ENCODE data around the gene SLC24A3.

DNA sequence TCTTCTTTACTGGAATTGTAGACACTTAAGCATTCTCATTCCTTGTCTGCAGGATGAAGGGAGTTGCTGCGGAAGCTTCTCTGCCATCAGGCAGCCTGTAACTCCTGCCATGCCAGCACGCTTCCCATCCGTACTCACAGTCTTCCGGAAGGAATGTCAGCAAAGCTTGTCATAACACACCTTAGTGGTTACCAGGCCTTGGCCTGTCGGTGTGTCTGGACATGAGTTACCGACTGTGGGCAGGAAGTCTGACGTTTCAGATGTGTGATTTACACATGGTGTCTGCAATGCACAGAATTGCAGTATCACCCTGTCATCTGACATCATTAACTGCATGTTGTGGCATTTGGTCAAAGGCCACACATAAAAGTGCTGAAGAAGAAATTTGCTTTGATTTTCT, 102.2 kb downstream of the SLC24A3 start:
- TF ChIP-seq, protein P1, sequence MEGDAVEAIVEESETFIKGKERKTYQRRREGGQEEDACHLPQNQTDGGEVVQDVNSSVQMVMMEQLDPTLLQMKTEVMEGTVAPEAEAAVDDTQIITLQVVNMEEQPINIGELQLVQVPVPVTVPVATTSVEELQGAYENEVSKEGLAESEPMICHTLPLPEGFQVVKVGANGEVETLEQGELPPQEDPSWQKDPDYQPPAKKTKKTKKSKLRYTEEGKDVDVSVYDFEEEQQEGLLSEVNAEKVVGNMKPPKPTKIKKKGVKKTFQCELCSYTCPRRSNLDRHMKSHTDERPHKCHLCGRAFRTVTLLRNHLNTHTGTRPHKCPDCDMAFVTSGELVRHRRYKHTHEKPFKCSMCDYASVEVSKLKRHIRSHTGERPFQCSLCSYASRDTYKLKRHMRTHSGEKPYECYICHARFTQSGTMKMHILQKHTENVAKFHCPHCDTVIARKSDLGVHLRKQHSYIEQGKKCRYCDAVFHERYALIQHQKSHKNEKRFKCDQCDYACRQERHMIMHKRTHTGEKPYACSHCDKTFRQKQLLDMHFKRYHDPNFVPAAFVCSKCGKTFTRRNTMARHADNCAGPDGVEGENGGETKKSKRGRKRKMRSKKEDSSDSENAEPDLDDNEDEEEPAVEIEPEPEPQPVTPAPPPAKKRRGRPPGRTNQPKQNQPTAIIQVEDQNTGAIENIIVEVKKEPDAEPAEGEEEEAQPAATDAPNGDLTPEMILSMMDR (IDR thresholded peaks at IDR 0.05): no peak
- TF ChIP-seq POLR2AphosphoS5 (IDR thresholded peaks at IDR 0.05; ENCODE audit: low read depth, low read length) (no peak), SIN3A (IDR thresholded peaks at IDR 0.05; ENCODE audit: borderline replicate concordance, insufficient read depth, low read depth, low read length) (no peak), TCF7L2 (IDR thresholded peaks at IDR 0.05; ENCODE audit: low read depth, low read length) (no peak)
- TF ChIP-seq, protein P2, sequence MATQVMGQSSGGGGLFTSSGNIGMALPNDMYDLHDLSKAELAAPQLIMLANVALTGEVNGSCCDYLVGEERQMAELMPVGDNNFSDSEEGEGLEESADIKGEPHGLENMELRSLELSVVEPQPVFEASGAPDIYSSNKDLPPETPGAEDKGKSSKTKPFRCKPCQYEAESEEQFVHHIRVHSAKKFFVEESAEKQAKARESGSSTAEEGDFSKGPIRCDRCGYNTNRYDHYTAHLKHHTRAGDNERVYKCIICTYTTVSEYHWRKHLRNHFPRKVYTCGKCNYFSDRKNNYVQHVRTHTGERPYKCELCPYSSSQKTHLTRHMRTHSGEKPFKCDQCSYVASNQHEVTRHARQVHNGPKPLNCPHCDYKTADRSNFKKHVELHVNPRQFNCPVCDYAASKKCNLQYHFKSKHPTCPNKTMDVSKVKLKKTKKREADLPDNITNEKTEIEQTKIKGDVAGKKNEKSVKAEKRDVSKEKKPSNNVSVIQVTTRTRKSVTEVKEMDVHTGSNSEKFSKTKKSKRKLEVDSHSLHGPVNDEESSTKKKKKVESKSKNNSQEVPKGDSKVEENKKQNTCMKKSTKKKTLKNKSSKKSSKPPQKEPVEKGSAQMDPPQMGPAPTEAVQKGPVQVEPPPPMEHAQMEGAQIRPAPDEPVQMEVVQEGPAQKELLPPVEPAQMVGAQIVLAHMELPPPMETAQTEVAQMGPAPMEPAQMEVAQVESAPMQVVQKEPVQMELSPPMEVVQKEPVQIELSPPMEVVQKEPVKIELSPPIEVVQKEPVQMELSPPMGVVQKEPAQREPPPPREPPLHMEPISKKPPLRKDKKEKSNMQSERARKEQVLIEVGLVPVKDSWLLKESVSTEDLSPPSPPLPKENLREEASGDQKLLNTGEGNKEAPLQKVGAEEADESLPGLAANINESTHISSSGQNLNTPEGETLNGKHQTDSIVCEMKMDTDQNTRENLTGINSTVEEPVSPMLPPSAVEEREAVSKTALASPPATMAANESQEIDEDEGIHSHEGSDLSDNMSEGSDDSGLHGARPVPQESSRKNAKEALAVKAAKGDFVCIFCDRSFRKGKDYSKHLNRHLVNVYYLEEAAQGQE (IDR thresholded peaks at IDR 0.05; ENCODE audit: insufficient read depth in 1 of 2, low read depth in 2 of 2, low read length in 1 of 2): no peak

Measured in Panc1 (cell line).